Esophagus muscularis mucosa (tissue), 4 donors: ENCODE measurements around the gene LRRC10. TPM values are rescaled to one million over a fixed set of nuclear protein-coding genes. Genes with fewer than 3 reads are reported as not detected.

Experiments used
- DNase-seq: peaks from one replicate; pipeline ENCODE4 v3.0.0-alpha.2; 2017; ENCODE audit errors: extremely low spot score
- H3K27ac ChIP-seq, 4 donors: fragments of 200-600 bp; sonication (generic); replicated peaks in 1 of 4; 1 replicate in 3 of 4; 2 replicates in 1 of 4; pipeline ENCODE4 v1.5.1; 2016 to 2019; ENCODE audit warnings: mild to moderate bottlenecking in 1 of 4
- H3K27me3 ChIP-seq, 4 donors: fragments of 200-600 bp; sonication (generic); one replicate each; pipeline versions ENCODE4 v1.5.1 to v1.6.0; 2016 to 2019
- H3K36me3 ChIP-seq, 4 donors: fragments of 200-600 bp; sonication (generic); one replicate each; pipeline ENCODE4 v1.5.1; 2016 to 2019
- H3K4me1 ChIP-seq, 4 donors: fragments of 200-600 bp; sonication (generic); one replicate each; pipeline ENCODE4 v1.5.1; 2016 to 2019
- H3K4me3 ChIP-seq, 4 donors: fragments of 200-600 bp; sonication (generic); 1 replicate in 2 of 4; 2 replicates in 2 of 4; pipeline ENCODE4 v1.5.1; 2016 to 2019; ENCODE audit warnings: mild to moderate bottlenecking in 4 of 4, moderate library complexity in 1 of 4
- H3K9me3 ChIP-seq, 4 donors: fragments of 200-600 bp; sonication (generic); 1 replicate in 3 of 4; 2 replicates in 1 of 4; pipeline ENCODE4 v1.5.1; 2016 to 2019
- EP300 ChIP-seq: sonication (generic); formaldehyde crosslinking; IDR thresholded peaks from one replicate; pipeline ENCODE4 v1.6.1; 2017; ENCODE audit warnings: antibody characterized with exemption
- POLR2A ChIP-seq: fragments of 450-650 bp; IDR thresholded peaks from one replicate; pipeline ENCODE4 v1.6.1; 2017; ENCODE audit warnings: antibody characterized with exemption, moderate library complexity, mild to moderate bottlenecking, low read depth
- POLR2AphosphoS5 ChIP-seq, 2 donors: sonication (generic); formaldehyde crosslinking; IDR thresholded peaks; one replicate each; pipeline ENCODE4 v1.6.1; 2017; ENCODE audit warnings: antibody characterized with exemption in 2 of 2
- WGBS: methylation state at CpG from one replicate; pipeline ENCODE4 v1.1.5; 2018; 5-methylcytosine and 5-hydroxymethylcytosine counted together
- intact Hi-C: fragments of 100-400 bp; cut with DNase I; formaldehyde crosslinking; loops from one replicate; pipeline ENCODE4 v1.15.1; 2023
- total RNA-seq, 4 donors: library from RNA; depleted of rRNA; stranded (reverse); fragments of >200 nt; gene quantifications; one replicate each; pipeline versions ENCODE4 v1.1.0 to v1.2.1, GENCODE V29; 2016
- TF ChIP-seq, protein P1 (sequence below), 3 experiments: fragments of 200-600 bp in 2 of 3; fragments of 450-650 bp in 1 of 3; sonication (generic) in 2 of 3; IDR thresholded peaks; one replicate each; pipeline ENCODE4 v1.5.1; 2017 to 2019; ENCODE audit warnings: antibody characterized with exemption in 3 of 3, mild to moderate bottlenecking in 2 of 3, moderate library complexity in 1 of 3

The LRRC10 gene
- total RNA-seq, 4 donors from 2014 or later = not detected

DNA sequence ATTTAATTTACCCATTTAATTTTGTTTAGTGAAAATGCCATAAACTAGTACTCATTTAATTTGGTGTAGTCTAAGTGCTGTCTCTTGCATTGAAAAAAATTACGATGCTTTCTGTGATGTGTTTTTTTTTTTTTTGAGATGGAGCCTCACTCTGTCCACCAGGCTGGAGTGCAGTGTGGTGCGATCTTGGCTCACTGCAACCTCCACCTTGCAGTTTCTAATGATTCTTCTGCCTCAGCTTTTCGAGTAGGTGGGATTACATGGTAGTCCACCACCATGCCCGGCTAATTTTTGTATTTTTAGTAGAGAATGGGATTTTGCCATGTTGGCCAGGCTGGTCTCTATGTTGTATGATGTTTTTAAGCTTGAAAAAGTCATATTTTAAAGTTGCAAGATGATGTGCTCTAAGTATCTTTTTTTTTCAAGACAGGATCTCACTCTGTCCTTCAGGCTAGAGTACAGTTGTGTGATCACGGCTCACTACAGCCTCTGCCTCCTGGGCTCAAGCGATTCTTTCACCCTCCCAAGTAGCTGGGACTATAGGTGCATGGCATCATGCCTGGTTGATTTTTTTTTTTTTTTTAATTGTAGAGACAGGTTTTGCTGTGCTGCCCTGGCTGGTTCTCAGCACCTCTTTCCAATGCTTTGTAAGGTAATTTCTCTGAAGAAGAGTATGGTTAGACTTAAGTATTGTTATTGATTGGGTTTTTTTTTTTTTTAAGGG lies 8.6 kb downstream of the LRRC10 start:
- TF ChIP-seq EP300 (no peak), POLR2AphosphoS5 (IDR thresholded peaks at IDR 0.05) (no peak), POLR2A (no peak)
- TF ChIP-seq, protein P1, sequence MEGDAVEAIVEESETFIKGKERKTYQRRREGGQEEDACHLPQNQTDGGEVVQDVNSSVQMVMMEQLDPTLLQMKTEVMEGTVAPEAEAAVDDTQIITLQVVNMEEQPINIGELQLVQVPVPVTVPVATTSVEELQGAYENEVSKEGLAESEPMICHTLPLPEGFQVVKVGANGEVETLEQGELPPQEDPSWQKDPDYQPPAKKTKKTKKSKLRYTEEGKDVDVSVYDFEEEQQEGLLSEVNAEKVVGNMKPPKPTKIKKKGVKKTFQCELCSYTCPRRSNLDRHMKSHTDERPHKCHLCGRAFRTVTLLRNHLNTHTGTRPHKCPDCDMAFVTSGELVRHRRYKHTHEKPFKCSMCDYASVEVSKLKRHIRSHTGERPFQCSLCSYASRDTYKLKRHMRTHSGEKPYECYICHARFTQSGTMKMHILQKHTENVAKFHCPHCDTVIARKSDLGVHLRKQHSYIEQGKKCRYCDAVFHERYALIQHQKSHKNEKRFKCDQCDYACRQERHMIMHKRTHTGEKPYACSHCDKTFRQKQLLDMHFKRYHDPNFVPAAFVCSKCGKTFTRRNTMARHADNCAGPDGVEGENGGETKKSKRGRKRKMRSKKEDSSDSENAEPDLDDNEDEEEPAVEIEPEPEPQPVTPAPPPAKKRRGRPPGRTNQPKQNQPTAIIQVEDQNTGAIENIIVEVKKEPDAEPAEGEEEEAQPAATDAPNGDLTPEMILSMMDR (IDR thresholded peaks at IDR 0.05) = no peak
- H3K36me3 ChIP-seq = peaks cover 56 to 66% (median 61%) of the 10 kb centered on the region in 4 donors
- no peak overlapping the region for H3K4me3 ChIP-seq
- DNase-seq = no peak
- intact Hi-C loops = no loop called here
- no peak overlapping the region for H3K27ac ChIP-seq
- no peaks in the 10 kb centered on the region for H3K4me1 ChIP-seq
- WGBS = 94% methylated on average over 6 of the region's 6 CpGs
- H3K27me3 ChIP-seq = no peaks in the 10 kb centered on the region
- no peaks in the 10 kb centered on the region for H3K9me3 ChIP-seq

DNA sequence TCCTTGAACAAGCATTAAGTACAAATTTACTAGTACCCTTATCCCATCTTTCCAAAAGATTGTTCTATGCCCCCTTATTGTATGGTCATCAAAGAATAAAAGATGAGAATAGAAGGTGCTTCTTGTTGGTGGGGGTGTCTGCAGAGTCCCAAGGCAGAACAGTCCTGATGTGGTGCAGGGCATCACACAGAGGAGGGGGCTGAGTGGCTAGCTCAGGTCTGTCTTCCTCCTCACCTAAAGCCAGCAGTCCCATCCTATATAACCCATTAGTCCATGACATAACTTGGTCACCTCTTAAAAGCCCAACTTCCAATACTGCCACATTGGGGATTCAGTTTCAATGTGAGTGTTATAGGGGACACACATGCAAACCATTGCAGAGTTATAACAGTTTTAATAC lies 9.9 kb downstream of the LRRC10 start:
- Histone ChIP-seq H3K4me1 (no peaks in the 10 kb centered on the region), H3K36me3 (peaks cover 62 to 77% (median 74%) of the 10 kb centered on the region in 4 donors), H3K9me3 (no peaks in the 10 kb centered on the region), H3K27ac (no peak overlapping the region), H3K27me3 (no peaks in the 10 kb centered on the region), H3K4me3 (no peak overlapping the region)
- no peak for DNase-seq
- intact Hi-C loops = no loop called here
- no peak for TF ChIP-seq POLR2AphosphoS5 (IDR thresholded peaks at IDR 0.05)
- TF ChIP-seq, protein P1 (IDR thresholded peaks at IDR 0.05) = no peak

DNA sequence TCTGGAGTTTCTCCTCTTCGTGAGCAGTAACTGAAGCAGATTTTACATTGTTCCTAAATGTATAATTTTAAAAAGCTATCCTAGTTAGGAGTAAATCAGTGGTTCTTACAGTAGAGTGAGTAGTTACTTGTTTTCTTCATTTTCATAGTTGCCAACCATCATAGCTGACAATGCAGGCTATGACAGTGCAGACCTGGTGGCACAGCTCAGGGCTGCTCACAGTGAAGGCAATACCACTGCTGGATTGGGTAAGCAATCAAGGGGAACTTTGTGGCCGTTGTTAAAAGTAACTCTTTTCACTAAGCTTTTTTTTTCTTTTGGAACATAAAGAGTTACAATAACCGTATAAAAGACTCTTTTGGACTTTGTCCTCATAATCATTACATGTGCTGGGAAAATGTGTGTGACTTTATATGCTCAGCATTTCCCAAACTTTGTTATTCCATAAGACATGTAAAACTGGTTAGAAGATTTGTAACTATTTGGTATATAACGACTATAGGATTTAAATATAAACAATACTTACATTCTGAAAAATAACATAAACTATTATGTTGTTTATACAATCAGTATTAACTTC lies 12.4 kb downstream of the LRRC10 start:
- H3K27ac ChIP-seq = no peak overlapping the region
- WGBS = 66% methylated on average over 4 of the region's 4 CpGs
- no peak for TF ChIP-seq EP300
- TF ChIP-seq POLR2AphosphoS5 (IDR thresholded peaks at IDR 0.05) = no peak
- TF ChIP-seq, protein P1 (IDR thresholded peaks at IDR 0.05) = no peak
- no peak for TF ChIP-seq POLR2A
- no peaks in the 10 kb centered on the region for H3K4me1 ChIP-seq
- peaks cover 72 to 99% (median 93%) of the 10 kb centered on the region in 4 donors for H3K36me3 ChIP-seq
- intact Hi-C loops = no loop called here
- H3K4me3 ChIP-seq = no peak overlapping the region
- H3K9me3 ChIP-seq = no peaks in the 10 kb centered on the region
- DNase-seq = no peak
- H3K27me3 ChIP-seq = no peaks in the 10 kb centered on the region

DNA sequence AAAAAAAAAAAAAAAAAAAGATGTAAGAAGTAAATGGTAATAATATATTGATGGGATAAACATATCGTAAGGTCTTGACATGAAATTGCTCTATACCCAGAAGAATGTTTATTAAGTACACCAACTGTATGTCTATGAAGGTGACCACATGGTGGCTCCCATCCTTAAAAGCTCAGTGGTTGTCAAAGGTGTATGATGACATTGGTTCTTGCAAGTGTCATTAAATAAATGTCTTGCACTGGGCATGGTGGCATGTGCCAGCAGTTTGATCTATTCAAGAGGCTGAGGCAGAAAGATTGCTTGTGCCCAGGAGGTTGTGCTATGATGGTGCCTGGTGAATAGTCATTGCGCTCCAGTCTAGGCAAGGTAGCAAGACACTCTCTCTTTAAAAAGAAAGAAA lies 15.0 kb downstream of the LRRC10 start:
- intact Hi-C loops = no loop called here
- WGBS = 100% methylated on average over 2 of the region's 2 CpGs
- H3K27ac ChIP-seq = no peak overlapping the region
- no peak for DNase-seq
- no peak overlapping the region for H3K4me3 ChIP-seq
- no peaks in the 10 kb centered on the region for H3K4me1 ChIP-seq
- peaks cover 77 to 100% (median 95%) of the 10 kb centered on the region in 4 donors for H3K36me3 ChIP-seq
- TF ChIP-seq POLR2A (no peak), EP300 (no peak), POLR2AphosphoS5 (IDR thresholded peaks at IDR 0.05) (no peak)
- TF ChIP-seq, protein P1 (IDR thresholded peaks at IDR 0.05) = no peak
- no peaks in the 10 kb centered on the region for H3K27me3 ChIP-seq
- H3K9me3 ChIP-seq = no peaks in the 10 kb centered on the region
